CD4-positive, alpha-beta T cell treated with Interleukin-4 for 4 hours (primary cell): ENCODE results near the gene XXYLT1.
"Not testable (repeated sequence)": the region's sequence is repeated elsewhere in the genome, so short reads cannot be mapped to it uniquely, and the experiment has no call there.

Experiments used
- DNase-seq: peaks from one replicate; pipeline ENCODE4 v3.0.0-alpha.2; 2020

XXYLT1 gene

GRCh38 chr3:195106418-195106906 lies 164.5 kb downstream of the XXYLT1 start:
- DNase-seq: peak; percentile 42

GRCh38 chr3:195105841-195106417 lies 165.0 kb downstream of the XXYLT1 start:
- no peak for DNase-seq

DNA sequence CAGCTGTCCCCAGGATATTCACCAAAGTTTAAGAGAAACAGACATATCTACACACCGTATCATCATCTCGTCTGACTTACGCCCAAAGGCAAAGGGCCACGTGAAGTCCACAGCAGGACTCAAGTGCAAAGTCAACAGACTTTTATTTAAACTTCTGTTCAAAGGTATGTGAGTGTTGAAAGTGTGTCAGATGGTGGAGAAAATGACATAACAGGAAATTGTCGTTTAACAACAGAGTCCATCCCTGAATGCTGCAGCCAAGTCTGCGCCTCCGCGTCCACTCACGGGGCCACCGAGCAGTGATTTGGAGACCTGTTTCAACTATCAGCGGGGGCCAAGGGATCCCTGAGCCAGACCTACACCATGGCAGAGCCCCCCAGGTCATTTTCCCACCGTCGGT lies 165.6 kb downstream of the XXYLT1 start:
- no peak for DNase-seq

DNA sequence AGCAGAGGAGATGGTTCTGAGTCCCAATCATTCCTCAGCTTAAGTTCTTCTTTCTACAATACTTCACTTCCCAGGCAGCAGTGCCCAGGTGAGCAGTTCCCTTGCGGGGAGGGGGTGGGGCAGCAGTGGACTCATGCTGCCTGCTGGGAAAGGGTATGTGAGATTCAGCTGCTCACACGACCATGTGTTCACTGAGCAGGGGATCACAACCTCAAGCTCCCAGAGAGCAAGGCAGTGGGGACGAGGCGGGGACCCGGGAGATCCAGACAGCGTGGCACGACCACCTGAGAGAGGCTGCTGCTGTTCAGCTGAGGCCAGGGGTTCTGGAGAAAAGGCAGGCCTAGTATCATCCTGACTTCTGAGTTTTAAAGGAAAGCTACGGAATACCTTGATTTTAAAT lies 166.6 kb downstream of the XXYLT1 start:
- DNase-seq: no peak

- DNase-seq: no peak
Observed at GRCh38 chr3:195103623-195104022, 167.3 kb downstream of the XXYLT1 start.

DNA sequence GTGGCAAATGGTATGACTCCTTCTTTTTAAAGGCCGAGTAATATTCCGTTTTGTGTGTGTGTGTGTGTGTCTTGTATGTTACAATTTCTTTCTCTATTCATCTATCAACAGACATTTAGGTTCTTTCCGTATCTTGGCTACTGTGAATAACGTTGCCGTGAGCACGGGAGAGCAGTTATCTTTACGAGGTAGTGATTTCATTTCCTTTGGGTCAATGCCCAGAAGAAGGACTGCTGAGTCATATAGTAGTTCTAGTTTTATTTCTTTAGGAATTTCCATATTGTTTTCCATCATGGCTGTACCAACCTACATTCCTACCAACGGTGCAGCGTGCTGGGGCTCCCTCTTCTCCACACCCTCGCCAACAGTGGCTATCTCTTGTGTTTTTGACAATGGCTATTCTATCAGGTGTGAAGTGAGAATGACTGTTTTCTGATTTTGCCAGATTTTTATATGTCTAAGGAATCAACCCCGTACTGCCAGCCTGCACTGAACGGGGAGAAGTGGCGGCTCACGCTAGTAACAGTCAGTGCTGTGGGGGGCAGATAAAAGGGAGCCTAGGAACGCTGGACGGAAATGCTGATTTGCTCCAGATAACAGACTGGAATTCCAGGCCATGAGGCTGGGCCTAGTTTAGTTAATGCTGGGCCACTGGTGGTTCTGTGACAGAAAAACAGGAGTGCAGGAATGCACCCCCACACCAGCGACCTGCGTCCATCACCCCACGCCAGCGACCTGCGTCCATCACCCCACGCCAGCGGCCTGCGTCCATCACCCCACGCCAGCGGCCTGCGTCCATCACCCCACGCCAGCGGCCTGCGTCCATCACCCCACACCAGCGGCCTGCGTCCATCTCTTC lies 168.1 kb downstream of the XXYLT1 start:
- DNase-seq: no peak

- DNase-seq: no peak
Observed at GRCh38 chr3:195101927-195102608, 168.9 kb downstream of the XXYLT1 start.

DNA sequence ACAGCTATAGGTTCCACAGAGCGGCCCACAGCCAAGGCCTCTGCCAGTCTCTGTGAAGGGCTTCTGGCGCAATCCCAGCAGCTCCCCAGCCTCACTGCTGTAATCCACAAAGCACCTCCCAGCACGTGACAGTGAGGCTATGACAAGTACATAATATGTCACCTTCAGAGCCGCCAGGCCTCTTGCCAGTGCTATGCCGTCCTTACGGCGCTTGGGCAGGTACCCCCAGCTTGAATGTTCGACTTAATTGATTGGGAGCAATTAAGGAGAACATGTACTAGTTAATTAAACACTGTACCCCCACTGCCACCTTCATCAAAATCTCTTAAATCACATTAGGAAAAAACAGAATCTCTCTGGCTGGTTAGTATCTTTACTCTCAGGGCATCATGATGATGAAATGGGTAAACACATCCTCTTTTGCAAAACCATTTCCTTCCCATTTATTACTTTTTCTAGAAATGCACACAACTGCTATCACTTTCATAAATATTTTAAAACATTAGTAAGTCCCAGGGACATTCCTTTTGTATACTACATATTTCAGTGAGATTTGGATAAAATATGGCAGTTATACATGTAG lies 169.9 kb downstream of the XXYLT1 start:
- DNase-seq: peak; percentile 13

DNA sequence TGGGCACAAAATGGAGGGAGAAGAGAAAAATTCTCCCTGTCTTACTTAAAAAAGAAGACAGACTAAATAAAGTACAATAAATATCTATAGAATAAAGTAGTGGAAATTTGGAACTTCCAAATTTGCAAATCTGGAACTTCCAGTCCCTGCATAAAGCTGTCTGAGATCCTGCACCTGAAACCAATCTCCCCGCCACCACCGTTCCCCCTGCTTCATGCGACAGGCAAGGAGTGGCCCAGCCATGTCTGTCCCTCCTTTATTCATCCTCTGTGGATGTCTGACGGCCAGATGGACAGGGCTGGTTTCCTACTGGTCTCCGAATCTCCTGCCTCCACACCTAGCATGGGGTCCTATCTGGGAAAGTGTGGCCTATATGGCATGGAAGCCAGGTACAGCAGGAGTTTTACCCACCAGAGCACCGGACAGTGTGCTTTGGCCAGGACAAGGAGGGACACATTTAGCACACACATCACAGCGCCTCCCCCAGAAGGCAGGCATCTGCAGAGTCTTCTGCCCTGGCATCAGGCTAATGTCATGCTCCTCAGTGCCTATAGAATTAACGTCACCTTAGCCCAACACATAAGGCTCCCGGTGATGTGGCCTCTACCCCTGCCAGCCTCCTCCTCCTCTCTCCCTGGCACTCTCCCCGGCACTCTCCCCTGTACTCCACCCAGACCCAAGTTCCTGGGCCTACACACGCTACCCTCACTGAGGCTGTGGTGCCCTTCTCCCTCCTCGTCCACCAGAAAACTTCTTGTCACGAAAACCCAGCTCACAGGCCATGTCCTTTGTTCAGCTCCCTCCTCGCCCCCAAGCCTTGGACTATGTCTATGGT lies 170.8 kb downstream of the XXYLT1 start:
- DNase-seq: no peak

- DNase-seq: no peak
Observed at GRCh38 chr3:195098741-195099525, 172.0 kb downstream of the XXYLT1 start.

DNA sequence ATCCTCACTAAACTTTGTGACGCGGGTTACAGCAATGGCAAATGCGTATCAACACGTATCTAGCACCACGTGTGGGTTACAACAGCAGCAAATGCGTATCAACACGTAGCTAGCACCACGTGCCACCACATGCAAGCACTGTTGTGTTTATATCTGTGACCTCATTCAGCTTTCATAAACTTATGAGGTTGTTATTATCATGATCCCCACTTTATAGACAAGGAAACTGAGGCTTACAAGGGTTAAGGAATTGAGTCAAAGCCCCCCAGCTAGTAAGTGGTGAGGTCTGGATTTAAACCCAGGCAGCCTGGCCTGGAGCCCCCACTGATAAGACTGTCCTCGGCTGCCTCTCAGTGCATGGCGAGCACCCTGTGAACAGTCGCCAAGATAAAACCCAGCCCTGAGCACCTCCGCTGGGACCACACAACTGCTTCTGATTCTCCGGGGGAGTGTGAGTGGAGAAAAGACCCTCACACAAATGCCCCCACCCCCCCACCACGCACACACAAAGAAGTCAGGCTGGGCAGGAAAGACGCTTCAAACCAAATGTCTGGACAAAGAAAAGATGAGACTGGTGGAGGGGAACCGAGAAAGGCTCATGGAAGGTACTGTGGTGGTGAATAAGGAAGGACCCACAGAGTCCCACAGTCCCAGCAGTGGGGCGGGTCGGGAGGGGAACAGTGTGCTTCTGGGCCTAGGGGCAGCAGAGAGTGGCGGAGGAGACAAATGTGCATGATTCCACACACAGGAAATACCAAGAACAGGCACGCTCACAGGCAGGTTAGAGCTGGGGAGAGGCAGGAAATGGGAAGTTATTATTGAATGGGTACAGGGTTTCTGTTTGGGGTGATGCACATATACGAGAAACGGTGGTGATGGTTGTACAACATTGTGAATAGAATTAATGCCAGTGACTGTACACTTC lies 173.4 kb downstream of the XXYLT1 start:
- DNase-seq: no peak

GRCh38 chr3:195096484-195097330 lies 174.3 kb downstream of the XXYLT1 start:
- no peak for DNase-seq

DNA sequence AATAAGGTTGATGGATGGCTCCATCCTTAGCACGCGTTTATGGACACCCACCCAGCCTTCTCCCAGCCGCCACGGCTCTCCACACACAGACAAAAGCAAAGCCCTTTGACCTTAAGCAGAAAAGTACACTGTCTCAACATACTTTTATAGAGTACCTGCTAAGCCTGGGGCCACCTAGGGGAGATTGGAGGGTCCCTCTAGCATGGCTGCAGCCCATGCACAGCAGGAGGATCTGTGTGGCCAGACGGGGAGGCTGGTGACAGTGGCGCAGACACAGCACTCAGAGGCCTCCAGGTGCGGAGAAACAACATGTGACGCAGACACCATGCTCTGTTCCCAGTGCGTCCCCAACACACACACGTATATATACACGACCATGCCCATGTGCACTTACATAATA lies 174.9 kb downstream of the XXYLT1 start:
- no peak for DNase-seq

DNA sequence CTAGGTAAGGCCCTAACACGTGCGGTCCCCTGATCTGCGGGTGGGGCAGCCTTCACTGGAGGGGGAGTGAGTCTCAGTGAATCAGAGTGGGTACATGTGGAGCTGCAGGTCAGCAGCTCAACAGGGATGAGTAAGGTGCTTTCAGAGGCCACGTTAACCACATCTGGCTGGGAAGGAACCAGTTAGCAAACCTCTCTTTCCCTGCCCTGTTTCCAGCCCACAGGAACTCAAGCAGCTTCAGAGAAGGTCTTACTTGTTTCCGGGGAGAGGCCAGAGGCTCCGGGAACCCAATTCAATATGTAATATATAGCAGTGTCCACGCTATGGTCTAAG lies 175.3 kb downstream of the XXYLT1 start:
- no peak for DNase-seq

DNA sequence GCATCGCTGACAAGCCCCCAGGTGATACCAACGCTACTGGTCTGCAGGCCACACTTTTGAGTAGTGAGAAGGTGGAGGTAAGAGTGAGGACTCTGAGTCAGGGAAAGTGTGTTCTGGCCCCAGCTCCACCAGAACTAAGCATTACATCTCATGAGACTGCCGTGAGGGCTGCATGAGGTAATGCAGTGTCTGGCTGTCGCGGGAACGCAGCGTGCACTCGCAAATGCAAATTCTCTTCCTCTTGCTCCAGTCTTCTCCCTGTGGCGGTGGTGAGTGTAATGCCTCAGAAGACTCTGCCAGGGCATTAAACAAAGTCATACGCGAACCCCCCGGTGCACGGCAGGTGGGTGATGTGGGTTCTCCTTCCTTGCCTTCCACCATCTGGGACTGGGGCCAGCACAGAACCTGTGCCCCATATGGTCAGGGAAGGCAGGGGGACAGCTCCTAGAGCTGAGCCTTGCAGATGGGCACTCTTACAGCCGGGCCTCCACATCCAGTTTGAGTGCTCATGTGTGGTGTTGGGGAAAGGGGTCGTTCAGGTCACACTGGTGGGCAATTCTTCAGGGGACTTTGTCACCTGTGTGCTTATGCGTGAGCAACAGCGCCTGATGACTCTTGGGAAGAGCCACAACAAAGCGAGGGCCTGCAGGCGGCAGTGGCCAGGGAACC lies 175.8 kb downstream of the XXYLT1 start:
- DNase-seq: no peak

DNA sequence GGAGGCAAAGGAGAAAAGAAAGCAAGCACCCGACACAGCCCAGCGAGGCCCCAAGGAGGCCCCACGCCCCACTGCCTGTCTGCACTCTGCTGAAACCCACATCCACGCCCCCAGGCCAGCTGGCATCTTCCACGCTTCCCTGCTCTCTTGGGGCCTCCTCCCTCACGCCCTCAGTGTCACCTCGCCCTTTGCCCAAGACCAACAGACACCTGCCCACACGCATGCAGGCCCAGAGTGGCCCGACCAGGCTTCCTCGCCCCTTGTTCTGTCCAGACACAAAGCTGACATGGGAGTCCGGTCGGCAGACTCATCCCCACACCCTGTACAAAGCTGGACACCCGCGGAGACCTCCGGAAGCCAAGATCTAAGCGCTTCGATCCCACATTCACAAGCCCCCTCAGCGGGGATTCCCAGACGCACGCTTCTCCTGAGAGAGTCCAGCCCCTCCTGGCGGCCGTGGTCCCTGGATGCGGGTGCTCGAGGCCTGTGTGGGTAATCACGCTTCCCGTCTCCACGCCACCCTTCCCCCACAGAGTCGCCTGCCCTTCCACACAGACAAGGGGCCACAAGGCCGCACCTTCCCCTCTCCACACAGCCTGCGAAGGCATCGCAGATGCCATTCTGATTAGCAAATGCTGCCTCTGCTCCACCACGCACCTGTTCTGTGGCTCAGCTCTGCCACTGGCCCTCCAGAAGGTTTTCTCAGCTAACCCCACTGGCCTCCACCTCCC lies 176.6 kb downstream of the XXYLT1 start:
- DNase-seq: no peak

DNA sequence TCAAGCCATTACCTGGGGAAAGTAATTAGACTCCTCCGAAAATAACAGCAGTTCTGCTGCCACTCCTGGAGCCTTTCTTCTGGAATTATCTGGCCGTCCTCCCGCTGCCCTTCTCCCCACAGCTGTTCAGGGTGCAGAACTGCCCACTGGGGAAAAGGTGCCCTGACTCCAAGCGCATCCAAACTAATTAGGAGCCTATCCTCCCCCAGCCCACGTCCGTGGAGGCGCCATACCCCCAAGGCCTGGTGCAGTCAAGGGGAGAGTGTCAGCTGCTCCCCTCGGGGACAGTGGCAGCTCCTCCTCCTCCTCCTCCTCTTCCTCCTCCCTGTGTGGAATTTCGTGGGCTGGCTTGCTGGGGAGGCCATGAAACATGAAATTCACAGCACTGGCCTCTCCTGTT lies 177.2 kb downstream of the XXYLT1 start:
- no peak for DNase-seq

- not testable (repeated sequence) for DNase-seq
Observed at GRCh38 chr3:195087840-195088601, 182.9 kb downstream of the XXYLT1 start.
